WERI-Rb-1 (cell line): Measurements from ENCODE around the gene CTDP1.

ENCODE experiments used
- DNase-seq: peaks from one replicate; pipeline ENCODE4 v3.0.0-alpha.2; 2020
- H3K27ac ChIP-seq: fragments of 250-450 bp; sonication (Bioruptor Pico); 2 replicates; pipeline ENCODE4 v1.5.1; 2020; ENCODE audit warnings: mild to moderate bottlenecking, moderate library complexity
- H3K27me3 ChIP-seq: fragments of 250-450 bp; sonication (Bioruptor Pico); 2 replicates; pipeline ENCODE4 v1.5.1; 2021; ENCODE audit warnings: mild to moderate bottlenecking, low read depth, moderate library complexity; ENCODE audit not compliant: insufficient read depth, severe bottlenecking
- H3K36me3 ChIP-seq: fragments of 250-450 bp; sonication (Bioruptor Pico); 2 replicates; pipeline ENCODE4 v1.5.1; 2020; ENCODE audit warnings: mild to moderate bottlenecking, moderate library complexity
- H3K4me3 ChIP-seq: 2 replicates; pipeline ENCODE4 v1.5.1; 2011; ENCODE audit warnings: low read depth, mild to moderate bottlenecking, control low read depth, low read length
- H3K9me3 ChIP-seq: fragments of 250-450 bp; sonication (Bioruptor Pico); 2 replicates; pipeline ENCODE4 v1.5.1; 2021; ENCODE audit warnings: mild to moderate bottlenecking, moderate library complexity; ENCODE audit not compliant: severe bottlenecking
- CTCF ChIP-seq: IDR thresholded peaks from 2 replicates; pipeline ENCODE4 v1.5.1; 2011; ENCODE audit warnings: low read depth, mild to moderate bottlenecking, control low read depth, inconsistent platforms, low read length

The CTDP1 gene

GRCh38 chr18:79779021-79779699, 99.6 kb downstream of the CTDP1 start:
- no peak for TF ChIP-seq CTCF
- no peak for DNase-seq

DNA sequence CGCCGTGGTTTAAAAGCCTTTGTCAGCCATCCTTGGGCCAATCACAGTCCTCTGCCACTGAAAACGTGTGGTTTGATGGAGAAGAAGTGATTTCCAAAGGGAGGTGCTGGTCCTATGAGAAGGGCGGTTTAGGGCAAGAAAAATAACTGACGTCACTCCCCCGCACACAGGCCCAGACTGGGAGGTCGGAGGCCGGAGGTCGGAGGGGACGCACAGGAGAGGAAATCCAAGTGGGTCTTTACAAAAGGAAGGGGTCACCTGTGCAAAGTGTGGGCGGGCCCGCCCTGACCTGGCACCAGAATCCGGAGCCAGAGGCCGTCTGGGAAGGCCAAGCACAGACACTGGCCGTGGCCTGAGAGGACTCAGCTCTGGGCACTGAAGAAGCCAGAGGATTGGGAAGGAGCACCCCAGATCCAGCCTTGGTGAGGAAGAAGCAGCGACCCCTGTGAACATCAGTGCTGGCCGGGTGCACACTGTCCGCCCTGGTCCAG, 100.1 kb downstream of the CTDP1 start:
- no peak for DNase-seq
- no peak for TF ChIP-seq CTCF
- H3K9me3 ChIP-seq: no peaks in the 10 kb centered on the region
- no peaks in the 10 kb centered on the region for H3K27me3 ChIP-seq
- no peak overlapping the region for H3K4me3 ChIP-seq
- H3K27ac ChIP-seq: no peak overlapping the region
- H3K36me3 ChIP-seq: no peaks in the 10 kb centered on the region

More at GRCh38 chr18:79779021-79779699, 99.6 kb downstream of the CTDP1 start:
- Histone ChIP-seq H3K4me3 (no peak overlapping the region), H3K27ac (no peak overlapping the region), H3K36me3 (no peaks in the 10 kb centered on the region), H3K9me3 (no peaks in the 10 kb centered on the region), H3K27me3 (no peaks in the 10 kb centered on the region)

DNA sequence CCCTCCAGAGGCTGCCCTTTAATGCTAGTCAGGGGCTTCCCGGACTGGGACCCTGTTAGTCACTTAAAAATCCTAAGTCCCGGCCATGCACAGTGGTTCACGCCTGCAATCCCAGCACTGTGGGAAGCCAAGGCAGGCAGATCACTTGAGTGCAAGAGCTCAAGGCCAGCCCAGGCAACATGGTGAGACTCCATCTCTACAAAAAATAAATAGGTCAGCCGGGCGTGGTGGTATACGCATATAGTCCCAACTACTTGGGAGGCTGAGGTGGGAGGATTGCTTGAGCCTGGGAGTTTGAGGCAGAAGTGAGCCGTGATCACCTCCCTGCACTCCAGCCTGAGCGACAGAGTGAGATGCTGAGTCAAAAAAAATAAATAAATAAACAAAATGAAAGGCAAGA, 100.9 kb downstream of the CTDP1 start:
- H3K9me3 ChIP-seq: no peaks in the 10 kb centered on the region
- H3K4me3 ChIP-seq: no peak overlapping the region
- no peak overlapping the region for H3K27ac ChIP-seq
- H3K36me3 ChIP-seq: no peaks in the 10 kb centered on the region
- no peaks in the 10 kb centered on the region for H3K27me3 ChIP-seq
- DNase-seq: no peak
- TF ChIP-seq CTCF: no peak

GRCh38 chr18:79781331-79781941, 101.8 kb downstream of the CTDP1 start:
- no peaks in the 10 kb centered on the region for H3K27me3 ChIP-seq

DNA sequence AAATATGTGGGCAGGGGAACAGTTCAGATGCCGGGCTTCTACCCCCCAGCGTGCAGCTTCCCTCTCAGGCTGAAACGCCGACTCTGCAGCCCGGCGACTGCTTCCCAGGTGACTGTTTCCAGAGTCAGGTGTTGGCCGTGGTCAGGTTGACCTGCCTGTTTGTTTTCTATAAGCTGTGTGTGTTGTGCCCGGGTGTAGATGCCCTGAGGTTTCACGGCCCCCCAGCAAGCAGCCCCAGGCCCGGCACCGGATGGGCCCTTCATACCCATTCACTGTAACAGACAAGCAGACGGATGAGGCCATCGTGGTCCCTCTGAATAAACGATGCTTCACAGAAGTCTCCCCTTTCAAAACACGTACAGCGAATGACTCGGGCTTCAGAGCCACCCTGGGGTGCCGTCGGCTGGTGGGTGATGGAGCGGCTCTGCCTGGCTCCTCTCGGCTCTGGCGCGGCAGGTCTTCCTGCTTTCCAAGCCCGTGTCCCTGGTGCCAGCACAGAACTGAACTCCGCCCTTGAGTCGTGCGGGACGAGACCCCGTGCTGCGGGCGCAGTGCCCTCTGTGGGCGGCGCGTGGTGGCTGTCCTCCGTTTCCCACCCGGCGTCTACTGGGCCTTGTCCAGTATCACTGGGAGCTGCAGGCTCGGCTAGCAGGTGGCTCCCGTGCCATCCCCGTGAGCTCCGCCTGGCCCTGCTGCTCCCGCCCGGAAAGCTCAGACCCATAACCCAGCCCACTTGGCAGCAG, 103.1 kb downstream of the CTDP1 start:
- H3K27me3 ChIP-seq: no peaks in the 10 kb centered on the region
- H3K9me3 ChIP-seq: no peaks in the 10 kb centered on the region
- no peak overlapping the region for H3K4me3 ChIP-seq
- H3K27ac ChIP-seq: no peak overlapping the region
- no peak for DNase-seq
- no peak for TF ChIP-seq CTCF
- H3K36me3 ChIP-seq: no peaks in the 10 kb centered on the region

More at GRCh38 chr18:79781331-79781941, 101.8 kb downstream of the CTDP1 start:
- no peak for TF ChIP-seq CTCF
- Histone ChIP-seq H3K4me3 (no peak overlapping the region), H3K36me3 (no peaks in the 10 kb centered on the region), H3K27ac (no peak overlapping the region), H3K9me3 (no peaks in the 10 kb centered on the region)
- DNase-seq: no peak
